GM23338 (cell line): ENCODE data around the gene ATP1B4.
"Not testable (repeated sequence)": the region's sequence is repeated elsewhere in the genome, so short reads cannot be mapped to it uniquely, and the experiment has no call there.

Experiments
- CTCF ChIP-seq, 2 experiments: fragments of 200-600 bp in 1 of 2; sonication (generic) in 1 of 2; conservative IDR thresholded peaks; 2 replicates each; pipeline versions ENCODE4 v1.5.1 to v1.6.1; 2016 to 2017; ENCODE audit warnings: antibody characterized with exemption in 2 of 2, low read depth in 2 of 2, mild to moderate bottlenecking in 2 of 2, moderate library complexity in 1 of 2
- EZH2 ChIP-seq: fragments of 200-600 bp; sonication (generic); IDR thresholded peaks from one replicate; pipeline ENCODE4 v1.8.0; 2017; ENCODE audit warnings: antibody characterized with exemption, mild to moderate bottlenecking, low read depth; ENCODE audit not compliant: unreplicated experiment
- EZH2phosphoT487 ChIP-seq: fragments of 200-600 bp; sonication (generic); IDR thresholded peaks from one replicate; pipeline ENCODE4 v1.8.1; 2018; ENCODE audit warnings: antibody characterized with exemption; ENCODE audit not compliant: unreplicated experiment
- POLR2AphosphoS5 ChIP-seq: IDR thresholded peaks from 2 replicates; pipeline ENCODE4 v1.6.1; 2016; ENCODE audit warnings: antibody characterized with exemption, low read depth
- ZNF114 ChIP-seq: fragments of 250-450 bp; sonication (Bioruptor Pico); IDR thresholded peaks from 2 replicates; pipeline ENCODE4 v1.5.0; 2020; ENCODE audit warnings: mild to moderate bottlenecking, moderate library complexity
- TF ChIP-seq, protein P1 (sequence below): fragments of 250-450 bp; sonication (Bioruptor Pico); IDR thresholded peaks from 2 replicates; pipeline ENCODE4 v1.5.0; 2020; ENCODE audit warnings: mild to moderate bottlenecking, moderate library complexity
- TF ChIP-seq, protein P2 (sequence below): IDR thresholded peaks from one replicate; pipeline ENCODE4 v1.6.1; 2018; ENCODE audit warnings: antibody characterized with exemption; ENCODE audit not compliant: unreplicated experiment
- TF ChIP-seq, protein P3 (sequence below): IDR thresholded peaks from 2 replicates; pipeline ENCODE4 v1.6.1; 2016; ENCODE audit warnings: antibody characterized with exemption

GRCh38 chrX:120344566-120344965 lies 17.3 kb upstream of the ATP1B4 start:
- not testable (repeated sequence) for TF ChIP-seq EZH2phosphoT487; CTCF (conservative IDR thresholded peaks at IDR 0.05; ENCODE audit: low read depth in 2 of 2); POLR2AphosphoS5; EZH2; ZNF114 (CRISPR knock-in tag)
- TF ChIP-seq, protein P1, sequence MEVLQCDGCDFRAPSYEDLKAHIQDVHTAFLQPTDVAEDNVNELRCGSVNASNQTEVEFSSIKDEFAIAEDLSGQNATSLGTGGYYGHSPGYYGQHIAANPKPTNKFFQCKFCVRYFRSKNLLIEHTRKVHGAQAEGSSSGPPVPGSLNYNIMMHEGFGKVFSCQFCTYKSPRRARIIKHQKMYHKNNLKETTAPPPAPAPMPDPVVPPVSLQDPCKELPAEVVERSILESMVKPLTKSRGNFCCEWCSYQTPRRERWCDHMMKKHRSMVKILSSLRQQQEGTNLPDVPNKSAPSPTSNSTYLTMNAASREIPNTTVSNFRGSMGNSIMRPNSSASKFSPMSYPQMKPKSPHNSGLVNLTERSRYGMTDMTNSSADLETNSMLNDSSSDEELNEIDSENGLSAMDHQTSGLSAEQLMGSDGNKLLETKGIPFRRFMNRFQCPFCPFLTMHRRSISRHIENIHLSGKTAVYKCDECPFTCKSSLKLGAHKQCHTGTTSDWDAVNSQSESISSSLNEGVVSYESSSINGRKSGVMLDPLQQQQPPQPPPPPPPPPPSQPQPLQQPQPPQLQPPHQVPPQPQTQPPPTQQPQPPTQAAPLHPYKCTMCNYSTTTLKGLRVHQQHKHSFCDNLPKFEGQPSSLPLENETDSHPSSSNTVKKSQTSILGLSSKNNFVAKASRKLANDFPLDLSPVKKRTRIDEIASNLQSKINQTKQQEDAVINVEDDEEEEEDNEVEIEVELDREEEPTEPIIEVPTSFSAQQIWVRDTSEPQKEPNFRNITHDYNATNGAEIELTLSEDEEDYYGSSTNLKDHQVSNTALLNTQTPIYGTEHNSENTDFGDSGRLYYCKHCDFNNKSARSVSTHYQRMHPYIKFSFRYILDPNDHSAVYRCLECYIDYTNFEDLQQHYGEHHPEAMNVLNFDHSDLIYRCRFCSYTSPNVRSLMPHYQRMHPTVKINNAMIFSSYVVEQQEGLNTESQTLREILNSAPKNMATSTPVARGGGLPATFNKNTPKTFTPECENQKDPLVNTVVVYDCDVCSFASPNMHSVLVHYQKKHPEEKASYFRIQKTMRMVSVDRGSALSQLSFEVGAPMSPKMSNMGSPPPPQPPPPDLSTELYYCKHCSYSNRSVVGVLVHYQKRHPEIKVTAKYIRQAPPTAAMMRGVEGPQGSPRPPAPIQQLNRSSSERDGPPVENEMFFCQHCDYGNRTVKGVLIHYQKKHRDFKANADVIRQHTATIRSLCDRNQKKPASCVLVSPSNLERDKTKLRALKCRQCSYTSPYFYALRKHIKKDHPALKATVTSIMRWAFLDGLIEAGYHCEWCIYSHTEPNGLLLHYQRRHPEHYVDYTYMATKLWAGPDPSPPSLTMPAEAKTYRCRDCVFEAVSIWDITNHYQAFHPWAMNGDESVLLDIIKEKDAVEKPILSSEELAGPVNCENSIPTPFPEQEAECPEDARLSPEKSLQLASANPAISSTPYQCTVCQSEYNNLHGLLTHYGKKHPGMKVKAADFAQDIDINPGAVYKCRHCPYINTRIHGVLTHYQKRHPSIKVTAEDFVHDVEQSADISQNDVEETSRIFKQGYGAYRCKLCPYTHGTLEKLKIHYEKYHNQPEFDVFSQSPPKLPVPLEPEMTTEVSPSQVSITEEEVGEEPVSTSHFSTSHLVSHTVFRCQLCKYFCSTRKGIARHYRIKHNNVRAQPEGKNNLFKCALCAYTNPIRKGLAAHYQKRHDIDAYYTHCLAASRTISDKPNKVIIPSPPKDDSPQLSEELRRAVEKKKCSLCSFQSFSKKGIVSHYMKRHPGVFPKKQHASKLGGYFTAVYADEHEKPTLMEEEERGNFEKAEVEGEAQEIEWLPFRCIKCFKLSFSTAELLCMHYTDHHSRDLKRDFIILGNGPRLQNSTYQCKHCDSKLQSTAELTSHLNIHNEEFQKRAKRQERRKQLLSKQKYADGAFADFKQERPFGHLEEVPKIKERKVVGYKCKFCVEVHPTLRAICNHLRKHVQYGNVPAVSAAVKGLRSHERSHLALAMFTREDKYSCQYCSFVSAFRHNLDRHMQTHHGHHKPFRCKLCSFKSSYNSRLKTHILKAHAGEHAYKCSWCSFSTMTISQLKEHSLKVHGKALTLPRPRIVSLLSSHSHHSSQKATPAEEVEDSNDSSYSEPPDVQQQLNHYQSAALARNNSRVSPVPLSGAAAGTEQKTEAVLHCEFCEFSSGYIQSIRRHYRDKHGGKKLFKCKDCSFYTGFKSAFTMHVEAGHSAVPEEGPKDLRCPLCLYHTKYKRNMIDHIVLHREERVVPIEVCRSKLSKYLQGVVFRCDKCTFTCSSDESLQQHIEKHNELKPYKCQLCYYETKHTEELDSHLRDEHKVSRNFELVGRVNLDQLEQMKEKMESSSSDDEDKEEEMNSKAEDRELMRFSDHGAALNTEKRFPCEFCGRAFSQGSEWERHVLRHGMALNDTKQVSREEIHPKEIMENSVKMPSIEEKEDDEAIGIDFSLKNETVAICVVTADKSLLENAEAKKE (CRISPR knock-in tag), result not testable (repeated sequence)
- TF ChIP-seq, protein P2, sequence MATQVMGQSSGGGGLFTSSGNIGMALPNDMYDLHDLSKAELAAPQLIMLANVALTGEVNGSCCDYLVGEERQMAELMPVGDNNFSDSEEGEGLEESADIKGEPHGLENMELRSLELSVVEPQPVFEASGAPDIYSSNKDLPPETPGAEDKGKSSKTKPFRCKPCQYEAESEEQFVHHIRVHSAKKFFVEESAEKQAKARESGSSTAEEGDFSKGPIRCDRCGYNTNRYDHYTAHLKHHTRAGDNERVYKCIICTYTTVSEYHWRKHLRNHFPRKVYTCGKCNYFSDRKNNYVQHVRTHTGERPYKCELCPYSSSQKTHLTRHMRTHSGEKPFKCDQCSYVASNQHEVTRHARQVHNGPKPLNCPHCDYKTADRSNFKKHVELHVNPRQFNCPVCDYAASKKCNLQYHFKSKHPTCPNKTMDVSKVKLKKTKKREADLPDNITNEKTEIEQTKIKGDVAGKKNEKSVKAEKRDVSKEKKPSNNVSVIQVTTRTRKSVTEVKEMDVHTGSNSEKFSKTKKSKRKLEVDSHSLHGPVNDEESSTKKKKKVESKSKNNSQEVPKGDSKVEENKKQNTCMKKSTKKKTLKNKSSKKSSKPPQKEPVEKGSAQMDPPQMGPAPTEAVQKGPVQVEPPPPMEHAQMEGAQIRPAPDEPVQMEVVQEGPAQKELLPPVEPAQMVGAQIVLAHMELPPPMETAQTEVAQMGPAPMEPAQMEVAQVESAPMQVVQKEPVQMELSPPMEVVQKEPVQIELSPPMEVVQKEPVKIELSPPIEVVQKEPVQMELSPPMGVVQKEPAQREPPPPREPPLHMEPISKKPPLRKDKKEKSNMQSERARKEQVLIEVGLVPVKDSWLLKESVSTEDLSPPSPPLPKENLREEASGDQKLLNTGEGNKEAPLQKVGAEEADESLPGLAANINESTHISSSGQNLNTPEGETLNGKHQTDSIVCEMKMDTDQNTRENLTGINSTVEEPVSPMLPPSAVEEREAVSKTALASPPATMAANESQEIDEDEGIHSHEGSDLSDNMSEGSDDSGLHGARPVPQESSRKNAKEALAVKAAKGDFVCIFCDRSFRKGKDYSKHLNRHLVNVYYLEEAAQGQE, result not testable (repeated sequence)
- TF ChIP-seq, protein P3, sequence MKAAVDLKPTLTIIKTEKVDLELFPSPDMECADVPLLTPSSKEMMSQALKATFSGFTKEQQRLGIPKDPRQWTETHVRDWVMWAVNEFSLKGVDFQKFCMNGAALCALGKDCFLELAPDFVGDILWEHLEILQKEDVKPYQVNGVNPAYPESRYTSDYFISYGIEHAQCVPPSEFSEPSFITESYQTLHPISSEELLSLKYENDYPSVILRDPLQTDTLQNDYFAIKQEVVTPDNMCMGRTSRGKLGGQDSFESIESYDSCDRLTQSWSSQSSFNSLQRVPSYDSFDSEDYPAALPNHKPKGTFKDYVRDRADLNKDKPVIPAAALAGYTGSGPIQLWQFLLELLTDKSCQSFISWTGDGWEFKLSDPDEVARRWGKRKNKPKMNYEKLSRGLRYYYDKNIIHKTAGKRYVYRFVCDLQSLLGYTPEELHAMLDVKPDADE, result not testable (repeated sequence)
